ENCODE data around the gene CTNNA2.

CTNNA2 gene

DNA sequence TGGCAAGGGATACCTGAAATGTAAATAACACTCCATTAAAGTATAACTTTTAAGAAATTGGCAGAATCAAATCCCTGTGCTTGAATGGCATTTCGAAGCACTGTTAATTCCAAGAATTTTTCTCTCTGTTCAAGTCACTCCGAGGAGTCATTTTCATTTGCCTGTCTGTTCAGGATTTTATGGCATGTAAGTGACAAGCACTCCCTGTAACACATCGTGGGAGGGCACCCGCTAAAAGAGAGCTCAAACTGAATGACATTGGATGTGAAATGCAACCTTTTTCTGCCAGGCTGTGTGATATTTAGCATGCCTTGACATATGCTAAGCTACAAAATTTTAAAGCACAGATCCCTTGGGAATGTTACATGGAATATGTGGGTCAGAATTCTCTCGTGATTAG, 452.1 kb downstream of the CTNNA2 start:
- no peaks in the 10 kb centered on the region for H3K9me3 ChIP-seq (ENCODE audit: control insufficient read depth, low read length)
- H3K79me2 ChIP-seq, result no peaks in the 10 kb centered on the region
- no peaks in the 10 kb centered on the region for H3K27me3 ChIP-seq (ENCODE audit: control insufficient read depth, insufficient read depth, low read length)
- H3K9ac ChIP-seq, result no peak overlapping the region
- H3K27ac ChIP-seq, result no peak overlapping the region
- H3K4me1 ChIP-seq, result no peaks in the 10 kb centered on the region
- no peak overlapping the region for H3K4me3 ChIP-seq (ENCODE audit: low read depth, low read length)
- TF ChIP-seq, protein P1, sequence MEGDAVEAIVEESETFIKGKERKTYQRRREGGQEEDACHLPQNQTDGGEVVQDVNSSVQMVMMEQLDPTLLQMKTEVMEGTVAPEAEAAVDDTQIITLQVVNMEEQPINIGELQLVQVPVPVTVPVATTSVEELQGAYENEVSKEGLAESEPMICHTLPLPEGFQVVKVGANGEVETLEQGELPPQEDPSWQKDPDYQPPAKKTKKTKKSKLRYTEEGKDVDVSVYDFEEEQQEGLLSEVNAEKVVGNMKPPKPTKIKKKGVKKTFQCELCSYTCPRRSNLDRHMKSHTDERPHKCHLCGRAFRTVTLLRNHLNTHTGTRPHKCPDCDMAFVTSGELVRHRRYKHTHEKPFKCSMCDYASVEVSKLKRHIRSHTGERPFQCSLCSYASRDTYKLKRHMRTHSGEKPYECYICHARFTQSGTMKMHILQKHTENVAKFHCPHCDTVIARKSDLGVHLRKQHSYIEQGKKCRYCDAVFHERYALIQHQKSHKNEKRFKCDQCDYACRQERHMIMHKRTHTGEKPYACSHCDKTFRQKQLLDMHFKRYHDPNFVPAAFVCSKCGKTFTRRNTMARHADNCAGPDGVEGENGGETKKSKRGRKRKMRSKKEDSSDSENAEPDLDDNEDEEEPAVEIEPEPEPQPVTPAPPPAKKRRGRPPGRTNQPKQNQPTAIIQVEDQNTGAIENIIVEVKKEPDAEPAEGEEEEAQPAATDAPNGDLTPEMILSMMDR (IDR thresholded peaks at IDR 0.05), result no peak
- no peak overlapping the region for H2AFZ ChIP-seq
- no peak overlapping the region for H3K4me2 ChIP-seq (ENCODE audit: low read length)
- no peaks in the 10 kb centered on the region for H3K36me3 ChIP-seq (ENCODE audit: control insufficient read depth, insufficient read depth, low read length)

DNA sequence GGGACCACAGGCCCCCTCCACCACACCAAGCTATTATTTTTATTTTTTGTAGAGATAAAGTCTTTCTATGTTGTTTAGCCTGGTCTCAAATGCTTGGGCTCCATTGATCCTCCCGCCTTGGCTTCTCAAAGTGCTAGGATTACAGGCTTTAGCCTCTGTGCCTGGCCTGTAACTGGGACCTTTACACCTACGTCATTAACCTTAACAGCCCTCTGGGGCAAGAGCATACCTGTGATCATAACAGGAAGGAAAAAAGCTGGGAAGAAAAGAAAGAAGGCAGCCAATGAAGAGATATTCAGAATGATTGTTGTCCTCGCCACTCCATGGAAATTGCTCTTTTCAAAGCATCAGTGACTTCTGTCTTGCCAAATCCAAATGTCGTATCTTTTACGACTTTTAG, 453.5 kb downstream of the CTNNA2 start:
- no peak overlapping the region for H3K9ac ChIP-seq
- no peak overlapping the region for H3K4me2 ChIP-seq (ENCODE audit: low read length)
- H3K4me3 ChIP-seq (ENCODE audit: low read depth, low read length), result no peak overlapping the region
- TF ChIP-seq, protein P1 (IDR thresholded peaks at IDR 0.05), result no peak
- no peaks in the 10 kb centered on the region for H3K27me3 ChIP-seq (ENCODE audit: control insufficient read depth, insufficient read depth, low read length)
- no peaks in the 10 kb centered on the region for H3K9me3 ChIP-seq (ENCODE audit: control insufficient read depth, low read length)
- H3K4me1 ChIP-seq, result no peaks in the 10 kb centered on the region
- no peak overlapping the region for H2AFZ ChIP-seq
- no peaks in the 10 kb centered on the region for H3K79me2 ChIP-seq
- H3K36me3 ChIP-seq (ENCODE audit: control insufficient read depth, insufficient read depth, low read length), result no peaks in the 10 kb centered on the region
- no peak overlapping the region for H3K27ac ChIP-seq

DNA sequence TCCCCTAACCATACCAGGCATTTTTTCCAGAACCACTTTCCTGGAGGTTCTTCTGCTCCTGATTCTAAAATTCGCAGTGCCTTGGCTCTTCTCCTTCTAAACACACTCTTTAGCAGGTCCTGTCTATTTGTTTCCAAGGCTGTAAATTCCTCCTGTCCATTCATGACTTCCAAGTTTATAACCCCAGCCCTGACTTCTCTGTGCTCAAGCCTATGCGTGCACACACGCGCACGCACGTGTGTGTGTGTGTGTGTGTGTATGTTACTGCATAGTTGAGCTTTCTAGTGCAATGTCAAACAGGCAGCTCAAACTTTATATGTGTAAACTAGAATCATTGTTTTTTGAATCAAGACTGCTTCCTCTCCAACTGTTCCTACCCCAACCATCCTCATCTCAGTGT, 454.0 kb downstream of the CTNNA2 start:
- Histone ChIP-seq H3K9me3 (ENCODE audit: control insufficient read depth, low read length) (no peaks in the 10 kb centered on the region), H3K4me2 (ENCODE audit: low read length) (no peak overlapping the region), H3K27me3 (ENCODE audit: control insufficient read depth, insufficient read depth, low read length) (no peaks in the 10 kb centered on the region), H3K4me1 (no peaks in the 10 kb centered on the region), H3K9ac (no peak overlapping the region), H2AFZ (no peak overlapping the region), H3K79me2 (no peaks in the 10 kb centered on the region), H3K27ac (no peak overlapping the region), H3K36me3 (ENCODE audit: control insufficient read depth, insufficient read depth, low read length) (no peaks in the 10 kb centered on the region), H3K4me3 (ENCODE audit: low read depth, low read length) (no peak overlapping the region)
- TF ChIP-seq, protein P1 (IDR thresholded peaks at IDR 0.05), result no peak

DNA sequence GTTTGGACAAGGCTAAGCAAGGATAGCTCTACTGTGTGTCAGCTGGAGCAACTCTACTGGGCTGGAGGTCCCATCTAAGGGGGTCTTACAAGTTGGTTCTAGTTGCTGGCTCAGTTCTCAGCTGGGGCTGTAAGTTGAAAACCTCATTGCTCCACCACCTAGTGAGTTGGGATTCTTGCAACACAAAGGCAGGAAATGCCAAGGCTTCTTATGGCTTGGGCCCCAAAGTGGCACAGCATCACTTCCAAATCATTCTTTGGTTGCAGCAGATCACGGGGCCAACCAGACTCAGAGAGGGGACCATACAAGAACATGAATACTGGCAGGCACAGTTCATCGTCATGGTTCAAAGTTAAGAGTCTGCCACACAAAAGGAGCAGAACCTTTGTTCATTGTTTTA, 459.0 kb downstream of the CTNNA2 start:
- no peaks in the 10 kb centered on the region for H3K4me1 ChIP-seq
- H2AFZ ChIP-seq, result no peak overlapping the region
- no peaks in the 10 kb centered on the region for H3K9me3 ChIP-seq (ENCODE audit: control insufficient read depth, low read length)
- TF ChIP-seq, protein P1 (IDR thresholded peaks at IDR 0.05), result no peak
- H3K27me3 ChIP-seq (ENCODE audit: control insufficient read depth, insufficient read depth, low read length), result no peaks in the 10 kb centered on the region
- H3K4me2 ChIP-seq (ENCODE audit: low read length), result no peak overlapping the region
- no peaks in the 10 kb centered on the region for H3K79me2 ChIP-seq
- H3K27ac ChIP-seq, result no peak overlapping the region
- no peaks in the 10 kb centered on the region for H3K36me3 ChIP-seq (ENCODE audit: control insufficient read depth, insufficient read depth, low read length)
- no peak overlapping the region for H3K4me3 ChIP-seq (ENCODE audit: low read depth, low read length)
- H3K9ac ChIP-seq, result no peak overlapping the region

DNA sequence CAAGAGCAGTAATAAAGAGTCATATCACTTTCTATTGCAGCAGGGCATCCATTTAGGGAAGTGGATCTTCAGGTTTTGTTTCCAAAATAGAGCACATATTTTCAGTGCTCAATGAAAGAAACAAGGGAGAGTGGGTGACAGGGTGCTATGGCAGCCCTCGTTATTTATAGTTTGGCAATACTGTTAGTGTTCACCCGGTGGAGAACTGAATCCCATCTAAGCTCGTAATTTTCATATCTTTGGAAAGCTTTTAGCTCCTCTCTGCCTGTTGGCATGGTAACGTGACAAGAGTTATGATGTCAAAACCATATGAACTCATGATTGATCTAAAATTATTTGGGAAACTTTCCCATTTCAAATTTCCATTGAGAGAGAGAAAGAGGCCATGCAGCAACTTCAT, 459.8 kb downstream of the CTNNA2 start:
- Histone ChIP-seq H3K36me3 (ENCODE audit: control insufficient read depth, insufficient read depth, low read length) (no peaks in the 10 kb centered on the region), H3K9ac (no peak overlapping the region), H3K9me3 (ENCODE audit: control insufficient read depth, low read length) (no peaks in the 10 kb centered on the region), H3K4me3 (ENCODE audit: low read depth, low read length) (no peak overlapping the region), H3K4me2 (ENCODE audit: low read length) (no peak overlapping the region), H3K4me1 (no peaks in the 10 kb centered on the region), H3K27ac (no peak overlapping the region), H2AFZ (no peak overlapping the region), H3K79me2 (no peaks in the 10 kb centered on the region), H3K27me3 (ENCODE audit: control insufficient read depth, insufficient read depth, low read length) (no peaks in the 10 kb centered on the region)
- TF ChIP-seq, protein P1 (IDR thresholded peaks at IDR 0.05), result no peak

Data from parathyroid adenoma (tissue), 2 donors.